ENCODE results near the gene OGG1. TPM values are rescaled to one million over a fixed set of nuclear protein-coding genes. Genes with fewer than 3 reads are reported as not detected.
A peak's percentile ranks its signal among the peaks of the same experiment; 100 is the strongest.

Gene OGG1
- total RNA-seq, 1 donor, result 25.7 TPM

- H4K20me1 ChIP-seq (ENCODE audit: insufficient read depth, low read length), result no peaks in the 10 kb centered on the region
- peak overlapping the region; percentile 60 for H2AFZ ChIP-seq (ENCODE audit: low read length)
These were observed 482 bp upstream of the OGG1 start for GRCh38 chr3:9749296-9749644.

GRCh38 chr3:9750556-9751411 is 1.0 kb downstream of the OGG1 start:
- H3K27ac ChIP-seq (ENCODE audit: low read depth, low read length), result peak overlapping the region; percentile 21
- no peak for TF ChIP-seq CTCF (IDR thresholded peaks at IDR 0.05; ENCODE audit: extremely low read depth, low read depth, low read length)
- peak overlapping the region; percentile 79 for H3K4me3 ChIP-seq (ENCODE audit: insufficient read depth, low read length)
- no peaks in the 10 kb centered on the region for H3K27me3 ChIP-seq (ENCODE audit: insufficient read depth, low read length)
- peak overlapping the region; percentile 93 for H2AFZ ChIP-seq (ENCODE audit: low read length)
- H3K4me2 ChIP-seq (ENCODE audit: insufficient read depth, low read length), result peak overlapping the region; percentile 92
- peaks cover 19% of the 10 kb centered on the region for H3K79me2 ChIP-seq (ENCODE audit: insufficient read depth, low read length)
- no peaks in the 10 kb centered on the region for H4K20me1 ChIP-seq (ENCODE audit: insufficient read depth, low read length)
- peaks cover 39% of the 10 kb centered on the region for H3K36me3 ChIP-seq (ENCODE audit: insufficient read depth, low read length)
- peaks cover 37% of the 10 kb centered on the region for H3K4me1 ChIP-seq (ENCODE audit: insufficient read depth, low read length)
- no peaks in the 10 kb centered on the region for H3K9me3 ChIP-seq (ENCODE audit: low read depth, low read length)
- no peak for DNase-seq (ENCODE audit: insufficient read length, low spot score, missing footprints)

More at GRCh38 chr3:9749296-9749644, 482 bp upstream of the OGG1 start:
- Histone ChIP-seq H3K27ac (ENCODE audit: low read depth, low read length) (peak overlapping the region; percentile 66), H3K4me2 (ENCODE audit: insufficient read depth, low read length) (peak overlapping the region; percentile 92), H3K79me2 (ENCODE audit: insufficient read depth, low read length) (peaks cover 19% of the 10 kb centered on the region), H3K27me3 (ENCODE audit: insufficient read depth, low read length) (no peaks in the 10 kb centered on the region), H3K36me3 (ENCODE audit: insufficient read depth, low read length) (peaks cover 51% of the 10 kb centered on the region), H3K4me3 (ENCODE audit: insufficient read depth, low read length) (peak overlapping the region; percentile 79), H3K4me1 (ENCODE audit: insufficient read depth, low read length) (peaks cover 37% of the 10 kb centered on the region), H3K9me3 (ENCODE audit: low read depth, low read length) (no peaks in the 10 kb centered on the region)
- peak; percentile 92 for DNase-seq (ENCODE audit: insufficient read length, low spot score, missing footprints)
- TF ChIP-seq CTCF (IDR thresholded peaks at IDR 0.05; ENCODE audit: extremely low read depth, low read depth, low read length), result no peak

- Histone ChIP-seq H3K4me3 (ENCODE audit: insufficient read depth, low read length) (no peak overlapping the region), H3K79me2 (ENCODE audit: insufficient read depth, low read length) (peaks cover 16% of the 10 kb centered on the region), H3K27me3 (ENCODE audit: insufficient read depth, low read length) (no peaks in the 10 kb centered on the region), H3K27ac (ENCODE audit: low read depth, low read length) (no peak overlapping the region), H3K4me2 (ENCODE audit: insufficient read depth, low read length) (no peak overlapping the region), H3K4me1 (ENCODE audit: insufficient read depth, low read length) (peaks cover 15% of the 10 kb centered on the region), H2AFZ (ENCODE audit: low read length) (no peak overlapping the region), H3K36me3 (ENCODE audit: insufficient read depth, low read length) (peaks cover 32% of the 10 kb centered on the region), H4K20me1 (ENCODE audit: insufficient read depth, low read length) (no peaks in the 10 kb centered on the region), H3K9me3 (ENCODE audit: low read depth, low read length) (no peaks in the 10 kb centered on the region)
- no peak for TF ChIP-seq CTCF (IDR thresholded peaks at IDR 0.05; ENCODE audit: extremely low read depth, low read depth, low read length)
- no peak for DNase-seq (ENCODE audit: insufficient read length, low spot score, missing footprints)
These were observed 4.9 kb downstream of the OGG1 start for GRCh38 chr3:9754678-9755077.

GRCh38 chr3:9757427-9757826 is 7.7 kb downstream of the OGG1 start:
- H4K20me1 ChIP-seq (ENCODE audit: insufficient read depth, low read length), result no peaks in the 10 kb centered on the region
- peaks cover 37% of the 10 kb centered on the region for H3K36me3 ChIP-seq (ENCODE audit: insufficient read depth, low read length)
- TF ChIP-seq CTCF (IDR thresholded peaks at IDR 0.05; ENCODE audit: extremely low read depth, low read depth, low read length), result no peak
- no peak overlapping the region for H3K4me2 ChIP-seq (ENCODE audit: insufficient read depth, low read length)
- no peaks in the 10 kb centered on the region for H3K4me1 ChIP-seq (ENCODE audit: insufficient read depth, low read length)
- no peak overlapping the region for H3K27ac ChIP-seq (ENCODE audit: low read depth, low read length)
- no peaks in the 10 kb centered on the region for H3K9me3 ChIP-seq (ENCODE audit: low read depth, low read length)
- no peak overlapping the region for H3K4me3 ChIP-seq (ENCODE audit: insufficient read depth, low read length)
- no peak for DNase-seq (ENCODE audit: insufficient read length, low spot score, missing footprints)
- no peaks in the 10 kb centered on the region for H3K79me2 ChIP-seq (ENCODE audit: insufficient read depth, low read length)
- no peak overlapping the region for H2AFZ ChIP-seq (ENCODE audit: low read length)
- no peaks in the 10 kb centered on the region for H3K27me3 ChIP-seq (ENCODE audit: insufficient read depth, low read length)
